Calu3 (cell line): ENCODE measurements around the gene IQCN. TPM values are rescaled to one million over a fixed set of nuclear protein-coding genes. Genes with fewer than 3 reads are reported as not detected.
A peak's percentile ranks its signal among the peaks of the same experiment; 100 is the strongest.

Experiments
- BruUV-seq: library from RNA; stranded (reverse); fragments of 400-500 nt; replicated peaks from 2 replicates; lab custom pipeline; 2021; lab: Mats Ljungman, UMichigan
- CTCF ChIA-PET: fragments of 300-600 bp; sonication (Branson Sonifier 250); formaldehyde crosslinking; loops from one replicate; lab custom pipeline; 2022; ENCODE audit warnings: antibody characterized with exemption; lab: Charles Lee
- DNase-seq: peaks from one replicate; pipeline ENCODE4 v3.0.0; 2022
- H3K27ac Mint-ChIP-seq: one replicate; pipeline ENCODE4 v1.8.0; 2022; ENCODE audit warnings: mixed read lengths; ENCODE audit not compliant: unreplicated experiment
- H3K27me3 Mint-ChIP-seq: one replicate; pipeline ENCODE4 v1.8.0; 2022; ENCODE audit warnings: mixed read lengths; ENCODE audit not compliant: unreplicated experiment
- H3K36me3 Mint-ChIP-seq: one replicate; pipeline ENCODE4 v1.8.0; 2022; ENCODE audit warnings: mild to moderate bottlenecking, moderate library complexity, mixed read lengths; ENCODE audit not compliant: insufficient read depth, unreplicated experiment
- H3K4me1 Mint-ChIP-seq: one replicate; pipeline ENCODE4 v1.8.0; 2022; ENCODE audit warnings: mild to moderate bottlenecking, low read depth, mixed read lengths; ENCODE audit not compliant: unreplicated experiment
- H3K4me3 Mint-ChIP-seq: one replicate; pipeline ENCODE4 v1.8.0; 2022; ENCODE audit warnings: mild to moderate bottlenecking, low read depth, moderate library complexity, mixed read lengths; ENCODE audit not compliant: unreplicated experiment
- H3K9me3 Mint-ChIP-seq: one replicate; pipeline ENCODE4 v1.8.0; 2022; ENCODE audit warnings: low read depth, mixed read lengths; ENCODE audit not compliant: unreplicated experiment
- CTCF ChIP-seq: fragments of 200-600 bp; IDR thresholded peaks from one replicate; pipeline ENCODE4 v1.8.0; 2022; ENCODE audit warnings: antibody characterized with exemption; ENCODE audit not compliant: unreplicated experiment
- intact Hi-C: fragments of 100-400 bp; cut with micrococcal nuclease; formaldehyde crosslinking; loops from one replicate; pipeline ENCODE4 v1.10.0; 2022; ENCODE audit not compliant: unreplicated experiment
- total RNA-seq: library from RNA; stranded (reverse); gene quantifications from 2 replicates; pipeline ENCODE4 v1.2.3, GENCODE V29; 2022

IQCN gene
- total RNA-seq, 1 experiment from 2014 or later, result 1.6 TPM

GRCh38 chr19:18261474-18261873 lies 12.8 kb downstream of the IQCN start:
- intact Hi-C loops, result no loop called here
- H3K4me3 Mint-ChIP-seq, result no peak overlapping the region
- H3K27me3 Mint-ChIP-seq, result no peaks in the 10 kb centered on the region
- DNase-seq, result no peak
- H3K9me3 Mint-ChIP-seq, result no peaks in the 10 kb centered on the region
- CTCF ChIA-PET, result interaction anchor here (1.9 kb wide), 1 partner anchor 18 kb away, joined by 15 read pairs; no protein-coding TSS in a partner anchor
- peaks cover 5% of the 10 kb centered on the region for H3K36me3 Mint-ChIP-seq
- no peaks in the 10 kb centered on the region for H3K4me1 Mint-ChIP-seq
- no peak for TF ChIP-seq CTCF
- H3K27ac Mint-ChIP-seq, result no peak overlapping the region
- BruUV-seq, result no TSS peak

DNA sequence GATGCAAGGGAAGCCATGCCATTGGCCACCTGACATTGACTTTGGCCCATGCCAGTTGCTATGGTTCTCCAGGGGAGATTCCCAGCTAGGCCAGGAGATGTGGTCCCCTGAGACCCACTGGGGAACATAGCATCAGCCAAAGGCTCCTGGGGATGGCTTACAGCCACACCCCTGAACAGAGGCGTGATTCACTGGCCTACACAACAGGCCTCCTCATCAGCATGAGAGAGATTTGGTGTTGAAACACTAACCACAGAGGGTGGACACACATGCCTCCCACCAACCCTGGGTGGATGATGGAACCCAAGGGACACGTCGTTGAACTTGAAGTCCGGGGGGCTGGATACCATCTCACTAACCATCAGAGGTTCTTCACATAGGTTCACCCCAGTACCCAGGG lies 14.4 kb downstream of the IQCN start:
- no peak overlapping the region for H3K27ac Mint-ChIP-seq
- no peaks in the 10 kb centered on the region for H3K9me3 Mint-ChIP-seq
- no peak for TF ChIP-seq CTCF
- H3K4me1 Mint-ChIP-seq, result peaks cover 7% of the 10 kb centered on the region
- no peaks in the 10 kb centered on the region for H3K27me3 Mint-ChIP-seq
- no peak overlapping the region for H3K4me3 Mint-ChIP-seq
- CTCF ChIA-PET, result interaction anchor here (1.9 kb wide), 1 partner anchor 20 kb away, joined by 15 read pairs; no protein-coding TSS in a partner anchor
- no TSS peak for BruUV-seq
- intact Hi-C loops, result no loop called here
- H3K36me3 Mint-ChIP-seq, result peaks cover 5% of the 10 kb centered on the region
- no peak for DNase-seq

GRCh38 chr19:18257503-18258470 lies 16.5 kb downstream of the IQCN start:
- H3K36me3 Mint-ChIP-seq, result peaks cover 5% of the 10 kb centered on the region
- intact Hi-C loops, result no loop called here
- H3K4me1 Mint-ChIP-seq, result peaks cover 21% of the 10 kb centered on the region
- H3K4me3 Mint-ChIP-seq, result no peak overlapping the region
- no peaks in the 10 kb centered on the region for H3K9me3 Mint-ChIP-seq
- no peaks in the 10 kb centered on the region for H3K27me3 Mint-ChIP-seq
- no peak for DNase-seq
- H3K27ac Mint-ChIP-seq, result no peak overlapping the region
- no peak for TF ChIP-seq CTCF
- CTCF ChIA-PET, result no interaction called here
- BruUV-seq, result no TSS peak

GRCh38 chr19:18254546-18255503 lies 19.4 kb downstream of the IQCN start:
- peak; percentile 21 for TF ChIP-seq CTCF
- intact Hi-C loops, result loop anchor here (5.0 kb wide), 2 partner anchors 48 to 248 kb away; partner anchors contain the start of gene ARRDC2
- BruUV-seq, result no TSS peak
- H3K9me3 Mint-ChIP-seq, result no peaks in the 10 kb centered on the region
- H3K4me1 Mint-ChIP-seq, result peaks cover 21% of the 10 kb centered on the region
- no peak overlapping the region for H3K27ac Mint-ChIP-seq
- no peak overlapping the region for H3K4me3 Mint-ChIP-seq
- DNase-seq, result peak; percentile 39
- CTCF ChIA-PET, result interaction anchor here (0.6 to 1.6 kb wide), 5 partner anchors 14 to 74 kb away, joined by 3 to 7 read pairs (median 5); no protein-coding TSS in a partner anchor
- H3K27me3 Mint-ChIP-seq, result no peaks in the 10 kb centered on the region
- H3K36me3 Mint-ChIP-seq, result no peaks in the 10 kb centered on the region
